GM19324 (cell line): Measurements from ENCODE around the gene PKNOX2.

Experiments used
- ATAC-seq: cut with Tn5 transposase; IDR thresholded peaks from one replicate; pipeline ENCODE4 v1.9.1; 2021; ENCODE audit warnings: mild to moderate bottlenecking, moderate library complexity; ENCODE audit not compliant: unreplicated experiment, low FRiP score

Gene PKNOX2

DNA sequence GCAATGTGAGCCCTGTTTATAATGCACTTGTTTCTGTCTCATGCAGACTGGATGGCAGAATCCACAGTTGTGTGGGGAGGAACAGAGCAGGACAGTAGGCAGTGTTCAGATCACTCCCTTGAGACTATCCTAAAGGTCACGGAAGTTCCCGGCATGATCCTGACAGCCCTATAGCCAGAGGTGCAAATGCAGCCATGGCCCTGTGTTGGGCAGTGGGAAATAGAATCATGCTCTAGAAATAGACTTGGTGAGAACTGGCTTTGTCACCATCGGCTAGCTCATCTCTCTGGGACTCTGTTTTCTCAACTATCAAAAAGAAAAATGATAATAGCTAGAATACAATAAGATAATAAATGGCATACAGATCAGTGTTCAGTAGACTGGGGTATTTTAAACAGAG, 208.4 kb downstream of the PKNOX2 start:
- ATAC-seq: no peak

DNA sequence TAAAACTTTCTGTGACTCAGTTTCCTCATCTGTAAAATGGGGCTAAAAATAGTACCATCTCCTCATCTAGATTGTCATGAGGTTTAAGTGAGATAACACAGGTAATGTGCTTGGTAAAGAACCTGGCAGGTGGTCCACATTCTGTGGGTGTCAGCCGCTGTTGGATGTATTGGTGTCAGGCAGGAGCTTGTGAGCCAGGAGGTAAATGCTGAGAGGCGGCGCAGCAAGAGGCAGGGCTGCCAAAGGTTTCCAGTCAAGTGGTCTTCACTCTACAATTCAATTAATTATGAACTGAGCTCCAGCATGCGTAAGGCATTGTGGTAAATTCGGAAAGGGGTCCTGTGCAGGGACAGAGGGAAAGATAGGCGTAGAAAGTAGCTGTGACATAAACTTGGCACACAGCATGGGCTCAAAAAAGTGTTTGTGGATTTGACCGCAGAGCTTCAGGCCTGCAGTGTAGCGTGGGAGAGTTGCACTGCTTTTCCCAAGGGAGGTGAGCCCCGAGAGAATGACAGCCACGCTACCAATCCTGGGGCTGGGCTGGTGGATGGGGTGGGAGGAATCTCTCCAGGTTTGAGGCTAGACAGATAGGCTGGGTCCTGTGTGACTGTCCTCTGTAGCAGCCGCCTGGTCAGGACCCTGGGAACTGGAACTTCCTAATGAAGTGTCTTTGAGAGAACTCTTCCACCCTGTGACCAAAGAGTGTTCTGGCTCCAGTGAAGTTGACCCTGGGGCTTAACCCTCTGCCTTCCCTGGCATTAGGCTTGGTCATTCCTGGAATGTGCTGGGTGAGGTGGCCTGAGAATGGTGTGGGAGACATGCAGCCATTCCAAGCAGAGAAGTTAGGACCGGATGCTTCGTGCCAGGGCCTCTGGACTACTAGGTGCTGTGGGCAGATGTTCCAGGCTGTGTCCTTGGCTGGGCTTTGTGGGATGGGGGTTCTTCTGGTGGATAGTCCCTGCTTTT, 209.2 kb downstream of the PKNOX2 start:
- ATAC-seq: no peak

GRCh38 chr11:125374398-125374797, 209.8 kb downstream of the PKNOX2 start:
- ATAC-seq: no peak

- ATAC-seq: no peak
Measured at GRCh38 chr11:125375146-125375545, 210.6 kb downstream of the PKNOX2 start.

DNA sequence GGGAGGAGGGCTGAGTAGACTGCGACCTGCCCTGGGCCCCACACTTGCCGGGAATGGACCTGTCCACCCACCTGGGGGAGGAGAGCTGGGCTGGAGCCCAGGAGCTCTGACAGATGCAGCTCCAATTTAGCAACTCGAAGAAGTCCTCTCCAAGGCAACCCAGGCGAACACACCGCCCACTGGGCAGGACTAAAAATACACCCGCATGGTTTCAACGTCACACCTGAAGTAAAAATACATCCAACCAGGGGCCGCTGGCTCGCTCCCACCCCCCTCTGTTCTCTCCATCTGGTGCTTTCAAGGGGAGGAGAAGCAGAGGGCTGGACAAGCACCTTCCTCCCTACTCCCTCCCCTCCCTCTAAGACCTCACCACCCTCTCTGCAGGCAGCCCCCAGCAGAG, 211.6 kb downstream of the PKNOX2 start:
- no peak for ATAC-seq

- ATAC-seq: no peak
Measured at GRCh38 chr11:125376856-125377255, 212.3 kb downstream of the PKNOX2 start.

- no peak for ATAC-seq
Measured at GRCh38 chr11:125378083-125378482, 213.5 kb downstream of the PKNOX2 start.

DNA sequence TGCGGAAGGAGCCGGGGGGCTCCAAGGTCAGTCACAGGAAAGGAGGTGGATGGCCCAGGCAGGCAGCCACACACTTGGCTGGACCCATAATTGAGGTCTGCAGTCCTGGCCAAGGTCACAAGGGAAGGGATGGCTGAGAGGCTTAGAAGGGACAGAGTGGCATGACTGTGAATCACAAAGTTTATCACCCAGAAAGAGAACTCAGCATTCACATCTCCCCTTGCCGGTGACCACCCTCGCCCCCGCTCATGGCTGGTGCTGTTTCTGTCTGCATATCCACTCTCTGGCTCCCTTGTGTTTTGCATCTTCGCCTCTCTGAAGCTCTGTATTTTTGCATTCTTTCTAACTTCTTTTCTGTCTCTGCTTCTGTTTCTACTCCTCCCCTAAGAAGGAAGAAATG, 214.0 kb downstream of the PKNOX2 start:
- no peak for ATAC-seq

DNA sequence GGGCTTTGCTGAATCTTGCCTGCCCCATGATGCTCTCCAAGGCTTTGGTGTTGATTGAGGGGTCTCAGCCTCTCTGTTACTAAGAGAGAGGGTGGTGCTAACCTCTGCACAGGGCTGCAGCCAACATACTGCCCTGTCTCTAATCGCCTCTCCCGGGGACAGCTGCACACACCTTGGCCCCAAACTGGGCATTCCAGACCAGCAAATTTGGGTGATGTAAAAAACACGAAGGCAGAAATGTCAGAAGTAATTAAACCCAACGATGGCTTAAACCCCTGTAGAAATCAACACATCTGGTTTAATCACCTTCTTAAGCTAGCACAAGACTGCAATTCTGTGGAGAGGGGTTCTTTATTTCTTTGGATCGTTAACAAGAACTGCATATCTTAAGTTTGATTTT, 215.0 kb downstream of the PKNOX2 start:
- ATAC-seq: no peak

- no peak for ATAC-seq
Measured at GRCh38 chr11:125379981-125380380, 215.4 kb downstream of the PKNOX2 start.

GRCh38 chr11:125380756-125381445, 216.3 kb downstream of the PKNOX2 start:
- ATAC-seq: no peak

DNA sequence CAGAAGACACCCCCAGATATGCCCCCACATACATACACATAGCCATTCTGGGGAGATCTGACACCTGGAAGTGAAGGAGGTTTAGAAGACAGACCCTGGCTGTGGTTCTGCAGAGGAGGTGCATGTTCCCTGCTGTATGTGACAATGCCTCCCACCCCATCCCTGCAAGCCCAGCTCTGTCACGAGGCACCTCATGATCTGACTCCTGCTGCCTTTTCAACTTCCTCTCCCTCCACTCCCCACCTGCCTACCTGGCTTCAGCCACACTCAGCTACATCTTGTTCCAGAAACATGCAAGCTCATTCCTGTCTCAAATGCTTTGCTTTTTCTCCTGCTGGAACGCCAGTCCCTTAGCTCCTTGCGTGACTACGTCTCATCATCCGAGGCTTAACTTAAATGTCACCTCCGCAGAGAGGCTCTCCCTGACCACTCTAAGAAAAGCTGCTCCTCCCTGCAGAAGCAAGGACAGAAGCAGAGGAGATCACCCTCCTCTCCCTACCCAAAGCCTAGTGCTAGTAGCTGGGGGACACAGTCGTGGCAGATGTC, 217.0 kb downstream of the PKNOX2 start:
- no peak for ATAC-seq

DNA sequence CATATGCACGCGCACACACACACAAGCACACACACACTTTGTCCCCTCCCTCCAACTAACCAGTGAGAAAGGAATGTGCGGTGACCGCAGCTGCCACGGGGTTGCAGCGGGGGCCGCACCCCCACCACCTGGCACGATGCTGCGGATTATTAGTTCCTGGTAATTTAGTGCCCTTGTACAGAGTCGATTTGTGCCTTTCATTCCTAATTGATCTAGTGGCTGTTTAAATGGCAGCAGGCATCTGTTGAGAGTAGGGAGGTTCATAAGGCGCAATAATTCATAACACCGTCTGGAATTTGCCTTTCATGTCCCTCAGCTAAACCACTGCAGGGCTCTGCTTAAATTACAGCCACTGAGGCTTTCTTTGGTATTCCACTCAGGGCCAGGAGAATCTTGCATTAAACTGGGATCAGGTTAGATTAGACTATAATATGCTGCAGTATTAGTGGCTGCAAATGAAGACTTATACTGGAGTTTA, 217.8 kb downstream of the PKNOX2 start:
- ATAC-seq: no peak

DNA sequence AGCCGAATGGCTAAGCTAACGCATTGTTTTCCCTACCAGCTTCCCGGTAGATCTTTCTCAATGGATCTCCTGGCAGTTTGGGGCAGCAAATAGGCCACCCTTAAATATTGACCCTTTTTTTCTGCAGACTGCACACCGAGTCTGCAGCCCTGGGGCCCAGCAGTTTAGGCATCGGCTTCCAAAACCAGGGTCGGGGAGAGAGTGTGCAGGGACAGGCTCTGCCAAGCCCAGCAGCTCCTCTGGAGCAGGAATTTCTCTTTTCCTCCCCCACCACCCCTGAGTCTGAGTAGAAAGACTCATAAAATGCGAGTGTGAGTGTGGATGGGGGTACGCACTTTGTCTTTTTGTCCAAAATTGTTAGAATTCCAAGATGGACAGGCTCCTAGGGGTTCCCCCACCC, 218.3 kb downstream of the PKNOX2 start:
- ATAC-seq: no peak

DNA sequence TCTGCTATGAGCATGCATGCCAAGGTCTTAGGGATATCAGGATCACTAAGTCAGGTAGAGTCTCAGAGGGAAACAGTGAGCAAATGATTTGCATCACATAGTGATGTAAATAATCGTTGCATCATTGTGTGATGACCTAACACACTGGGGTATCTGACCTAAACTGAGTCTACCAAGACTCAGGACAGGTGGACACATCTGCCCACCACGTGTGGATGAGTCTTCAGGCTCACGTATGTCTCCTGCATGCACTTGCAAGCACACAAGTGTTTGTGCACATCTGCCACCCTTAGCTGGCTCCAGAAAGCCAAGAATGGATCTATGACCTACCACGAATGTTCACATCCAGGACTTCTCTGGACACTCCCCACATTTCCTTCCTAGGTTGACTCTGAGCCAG, 220.3 kb downstream of the PKNOX2 start:
- no peak for ATAC-seq

DNA sequence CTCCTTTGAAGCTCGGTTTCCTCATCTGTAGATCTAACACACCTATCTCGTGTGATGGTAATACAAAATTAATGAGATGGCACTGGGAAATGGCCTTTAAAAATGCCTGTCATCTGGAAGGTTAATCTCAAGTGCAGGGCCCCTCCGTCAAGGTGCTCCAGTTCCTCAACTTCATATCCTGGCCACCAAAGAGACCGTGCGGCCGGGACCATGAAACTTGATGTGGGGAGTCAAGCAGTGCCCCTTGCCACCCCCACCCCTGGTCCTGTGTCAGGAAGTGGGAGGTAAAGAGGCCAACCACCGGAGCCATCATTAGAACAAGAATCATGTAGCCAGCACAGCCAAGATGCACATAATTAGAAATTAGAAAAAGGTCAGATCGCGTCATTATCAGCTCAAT, 223.3 kb downstream of the PKNOX2 start:
- no peak for ATAC-seq

GRCh38 chr11:125388611-125389010, 224.1 kb downstream of the PKNOX2 start:
- ATAC-seq: no peak

DNA sequence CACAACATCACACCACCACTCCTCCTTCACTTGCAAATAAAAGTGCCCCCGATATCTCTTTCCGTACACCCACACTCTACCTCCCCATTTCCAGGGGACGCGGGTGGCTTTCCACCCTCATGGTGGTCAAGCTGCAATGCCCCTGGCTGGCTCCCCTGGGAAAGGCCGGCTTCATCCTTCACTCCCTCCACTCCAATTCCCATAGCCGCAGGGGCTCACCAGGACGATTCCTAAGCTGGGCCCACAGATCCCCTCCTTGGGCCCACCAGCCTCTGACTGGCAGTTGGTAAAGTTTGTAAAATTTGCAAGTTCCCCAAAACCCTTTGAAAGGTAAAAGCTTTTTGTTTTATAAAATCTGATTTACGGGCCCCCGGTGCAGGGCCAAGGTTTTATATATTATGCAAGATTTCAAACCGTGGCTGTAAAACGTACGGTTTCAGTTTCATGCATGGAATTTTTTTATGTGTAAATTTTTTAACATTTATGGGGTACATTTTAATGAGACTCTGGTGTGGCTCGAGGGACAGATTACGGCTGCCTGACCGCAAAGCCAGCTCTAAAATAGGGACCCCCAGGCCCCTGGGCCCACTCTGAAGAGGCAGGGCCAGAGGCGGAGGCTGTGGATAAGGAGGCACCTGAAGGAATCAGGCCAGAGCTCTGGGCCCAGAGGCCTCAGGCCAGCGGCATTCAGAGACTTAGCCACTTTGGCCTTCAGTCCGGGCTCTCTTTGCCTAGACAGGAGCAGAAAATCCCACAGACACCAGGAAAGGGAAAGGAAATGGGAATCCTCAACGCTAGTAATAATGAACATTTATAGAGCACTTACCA, 225.0 kb downstream of the PKNOX2 start:
- no peak for ATAC-seq

DNA sequence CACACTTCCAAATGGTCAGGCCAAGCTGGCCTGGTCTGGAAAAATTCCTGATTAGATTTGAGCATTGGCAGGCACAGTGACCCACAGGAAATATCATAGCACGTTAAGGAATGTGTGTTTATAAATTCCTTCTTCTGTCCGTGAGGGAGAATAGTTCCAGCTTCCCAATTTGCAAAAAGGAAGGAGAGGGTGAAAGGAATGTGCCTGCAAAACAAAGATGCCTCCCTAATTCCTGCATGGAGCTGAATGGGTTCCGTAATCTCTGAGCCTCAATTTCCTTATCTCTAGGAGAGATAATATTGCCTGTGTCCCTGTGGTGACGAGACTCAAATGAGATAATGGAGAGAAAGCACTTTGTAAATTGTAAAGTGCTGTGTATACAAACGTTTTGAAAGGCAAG, 226.4 kb downstream of the PKNOX2 start:
- no peak for ATAC-seq

DNA sequence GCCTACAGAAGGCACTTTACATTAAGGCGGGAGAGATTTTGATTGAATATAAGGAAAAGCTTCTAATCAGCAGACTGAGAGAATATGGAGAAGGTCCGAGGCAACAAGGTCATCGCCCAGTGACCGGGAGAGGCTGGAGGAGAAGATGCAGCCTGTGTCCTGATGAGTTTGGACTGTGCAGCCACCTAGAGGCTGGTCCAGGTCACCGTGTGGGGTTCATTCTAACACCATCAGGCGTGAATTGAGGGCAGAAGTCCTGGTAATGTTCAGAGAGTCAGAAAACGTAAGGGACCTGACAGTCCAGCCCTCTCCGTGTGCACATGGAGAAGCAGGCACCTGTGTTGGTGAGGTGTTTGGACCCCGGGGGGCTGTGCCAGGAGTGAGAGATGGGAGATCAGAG, 228.8 kb downstream of the PKNOX2 start:
- ATAC-seq: no peak

DNA sequence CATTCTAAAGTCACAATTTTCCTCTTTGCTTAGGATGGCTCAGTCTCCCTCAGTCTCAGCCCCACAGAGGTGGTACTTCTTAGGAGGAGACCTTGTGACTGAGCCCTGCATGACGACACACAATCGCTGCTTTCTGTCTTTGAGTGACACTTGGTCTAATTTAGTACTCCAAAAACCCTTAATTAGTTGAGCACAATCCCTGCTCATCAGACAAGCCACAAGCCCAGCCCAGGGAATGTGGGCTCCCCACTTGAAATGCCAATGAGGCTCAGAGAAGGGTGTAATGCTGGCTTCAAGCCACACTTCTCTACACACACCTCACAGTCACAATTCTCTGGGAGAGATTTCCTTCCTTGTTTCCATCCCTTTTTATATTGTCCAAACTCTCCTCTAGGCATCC, 229.7 kb downstream of the PKNOX2 start:
- no peak for ATAC-seq
